ENCODE results near the gene CCL17. TPM values are rescaled to one million over a fixed set of nuclear protein-coding genes. Genes with fewer than 3 reads are reported as not detected.
"Not testable (repeated sequence)": the region's sequence is repeated elsewhere in the genome, so short reads cannot be mapped to it uniquely, and the experiment has no call there.

CCL17 gene
- total RNA-seq, 1 donor from 2014 or later, result 7.0 TPM

DNA sequence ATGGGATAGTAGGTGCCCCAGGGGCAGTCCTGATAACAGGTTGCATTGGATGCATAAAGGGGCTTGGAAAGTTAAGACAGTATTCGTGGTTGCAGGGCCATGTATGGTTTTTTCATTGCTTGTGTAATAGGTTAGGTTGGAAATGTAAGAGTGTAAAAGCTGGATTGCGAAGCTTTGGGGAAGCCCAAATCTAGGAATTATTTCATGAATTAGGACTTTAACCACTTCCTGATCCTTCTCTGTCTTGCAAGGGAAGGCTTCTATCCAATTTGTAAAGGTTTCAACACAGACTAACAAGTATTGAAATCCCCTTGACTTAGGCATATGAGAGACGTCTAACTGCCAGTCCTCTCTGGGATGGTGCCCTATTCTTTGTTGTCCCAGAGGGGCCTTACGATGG, 7.8 kb upstream of the CCL17 start:
- H3K4me3 Mint-ChIP-seq, result no peak overlapping the region
- ChIA-PET CTCF (no interaction called here), POLR2A (interaction anchor here (1.6 kb wide), 1 partner anchor 16 kb away, joined by 4 read pairs; no protein-coding TSS in a partner anchor)
- H3K27me3 Mint-ChIP-seq, result no peaks in the 10 kb centered on the region
- no peaks in the 10 kb centered on the region for H3K9me3 Mint-ChIP-seq
- no peak for TF ChIP-seq CTCF (IDR thresholded peaks at IDR 0.05)
- H3K4me1 Mint-ChIP-seq, result peaks cover 32% of the 10 kb centered on the region
- H3K36me3 Mint-ChIP-seq (ENCODE audit: low read depth), result no peaks in the 10 kb centered on the region
- no peak for ATAC-seq (ENCODE audit: low read depth)
- intact Hi-C loops (cut with micrococcal nuclease), result loop anchor here (2.0 kb wide), 2 partner anchors 14 to 42 kb away; no protein-coding TSS in a partner anchor
- H3K27ac Mint-ChIP-seq, result no peak overlapping the region
- no peak for DNase-seq

DNA sequence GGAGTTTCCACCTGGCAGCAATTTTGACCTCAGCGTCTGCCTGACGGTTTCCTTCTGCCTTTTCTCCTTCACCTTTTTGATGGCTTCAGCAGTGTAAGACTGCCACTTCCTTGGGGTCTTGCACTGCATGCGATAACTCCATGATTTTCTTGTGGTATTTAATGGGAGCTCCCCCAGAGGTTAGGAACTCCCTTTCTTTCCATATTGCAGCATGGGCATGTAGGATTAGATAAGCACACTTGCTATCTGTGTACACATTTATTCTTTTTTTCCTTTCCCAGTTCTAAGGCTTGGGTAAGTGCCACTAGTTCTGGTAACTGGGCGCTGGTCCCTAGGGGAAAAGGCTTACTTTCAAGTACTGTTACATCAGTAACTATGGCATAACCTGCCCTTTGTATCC, 7.1 kb upstream of the CCL17 start:
- intact Hi-C loops (cut with micrococcal nuclease), result loop anchor here (2.0 kb wide), 2 partner anchors 13 to 43 kb away; no protein-coding TSS in a partner anchor
- POLR2A ChIA-PET, result interaction anchor here (1.6 kb wide), 1 partner anchor 16 kb away, joined by 4 read pairs; no protein-coding TSS in a partner anchor
- H3K27me3 Mint-ChIP-seq; H3K27ac Mint-ChIP-seq; H3K36me3 Mint-ChIP-seq (ENCODE audit: low read depth); H3K4me3 Mint-ChIP-seq; DNase-seq; ATAC-seq (ENCODE audit: low read depth); CTCF ChIA-PET; H3K9me3 Mint-ChIP-seq: not testable (repeated sequence)
- peaks cover 35% of the 10 kb centered on the region for H3K4me1 Mint-ChIP-seq

DNA sequence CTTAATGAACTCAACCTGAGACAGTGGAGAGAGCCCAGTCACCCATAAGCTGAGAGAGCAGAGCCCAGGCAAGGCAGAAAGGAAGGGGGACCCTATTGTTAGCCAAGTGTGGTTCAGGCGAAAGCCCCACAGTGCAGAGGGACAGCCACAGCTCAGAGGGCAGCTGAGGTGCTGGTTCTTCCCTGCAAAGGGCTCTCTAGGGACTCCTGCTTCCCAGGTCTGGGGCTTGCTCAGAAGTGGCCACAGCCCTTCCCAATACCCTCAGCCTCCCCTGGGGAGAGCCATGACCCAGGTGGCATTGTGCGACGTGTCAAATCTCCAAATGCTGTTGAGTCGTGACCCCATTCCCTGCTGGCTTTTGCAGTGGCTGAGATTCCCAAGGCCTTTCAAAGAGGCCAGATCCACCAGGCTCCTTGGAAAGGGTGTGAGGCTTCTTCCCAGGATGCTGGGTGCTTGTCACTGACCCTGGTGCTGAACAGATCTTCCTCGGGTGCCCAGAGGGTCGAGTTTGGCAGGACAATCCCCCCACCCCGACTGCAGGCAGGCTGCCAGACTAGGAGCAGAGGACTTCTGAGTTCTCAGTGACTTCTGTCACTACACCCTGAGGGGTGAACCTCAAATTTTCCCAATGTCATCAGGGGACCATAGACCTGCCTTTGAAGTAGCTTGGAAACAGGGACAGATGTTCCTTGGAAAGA, 2.5 kb upstream of the CCL17 start:
- CTCF ChIA-PET, result no interaction called here

DNA sequence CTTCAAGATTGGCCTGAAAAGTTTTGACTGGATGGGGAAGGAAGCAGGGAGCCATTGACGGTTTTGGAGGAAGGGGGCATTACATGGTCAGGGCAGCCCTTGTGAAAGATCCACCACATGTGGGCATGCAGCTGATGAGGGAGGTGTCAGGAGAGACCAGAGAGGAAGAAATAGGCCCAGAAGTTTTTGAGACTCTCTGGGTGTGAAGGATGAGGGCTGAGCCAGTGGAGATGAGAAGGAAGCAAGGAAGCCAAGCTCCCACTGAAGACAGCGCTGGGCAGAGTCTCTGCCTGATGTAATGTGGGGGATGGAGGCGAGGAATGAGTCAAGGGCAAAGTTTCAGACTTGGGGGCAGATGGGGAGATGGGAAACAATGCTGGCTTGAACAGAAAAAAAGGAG, 530 bp downstream of the CCL17 start:
- peaks cover 26% of the 10 kb centered on the region for H3K4me1 Mint-ChIP-seq
- H3K36me3 Mint-ChIP-seq (ENCODE audit: low read depth), result no peaks in the 10 kb centered on the region
- ChIA-PET CTCF (interaction anchor here (0.7 kb wide), 1 partner anchor 104 kb away, joined by 4 read pairs; no protein-coding TSS in a partner anchor), POLR2A (interaction anchor here (1.1 kb wide), 1 partner anchor 17 kb away, joined by 6 read pairs; no protein-coding TSS in a partner anchor)
- no peaks in the 10 kb centered on the region for H3K27me3 Mint-ChIP-seq
- intact Hi-C loops (cut with micrococcal nuclease), result no loop called here
- DNase-seq (no peak), ATAC-seq (ENCODE audit: low read depth) (no peak)
- H3K9me3 Mint-ChIP-seq, result no peaks in the 10 kb centered on the region
- H3K27ac Mint-ChIP-seq, result no peak overlapping the region
- H3K4me3 Mint-ChIP-seq, result no peak overlapping the region
- no peak for TF ChIP-seq CTCF (IDR thresholded peaks at IDR 0.05)

More for the DNA sequence above, 2.5 kb upstream of the CCL17 start:
- POLR2A ChIA-PET, result interaction anchor here (0.6 to 3.1 kb wide), 2 partner anchors 11 to 110 kb away, joined by 10 to 20 read pairs; no protein-coding TSS in a partner anchor
- Mint-ChIP-seq H3K9me3 (no peaks in the 10 kb centered on the region), H3K36me3 (ENCODE audit: low read depth) (no peaks in the 10 kb centered on the region), H3K27ac (no peak overlapping the region), H3K4me1 (peaks cover 35% of the 10 kb centered on the region), H3K27me3 (no peaks in the 10 kb centered on the region), H3K4me3 (no peak overlapping the region)
- no peak for TF ChIP-seq CTCF (IDR thresholded peaks at IDR 0.05)
- intact Hi-C loops (cut with micrococcal nuclease), result no loop called here
- no peak for DNase-seq
- no peak for ATAC-seq (ENCODE audit: low read depth)

DNA sequence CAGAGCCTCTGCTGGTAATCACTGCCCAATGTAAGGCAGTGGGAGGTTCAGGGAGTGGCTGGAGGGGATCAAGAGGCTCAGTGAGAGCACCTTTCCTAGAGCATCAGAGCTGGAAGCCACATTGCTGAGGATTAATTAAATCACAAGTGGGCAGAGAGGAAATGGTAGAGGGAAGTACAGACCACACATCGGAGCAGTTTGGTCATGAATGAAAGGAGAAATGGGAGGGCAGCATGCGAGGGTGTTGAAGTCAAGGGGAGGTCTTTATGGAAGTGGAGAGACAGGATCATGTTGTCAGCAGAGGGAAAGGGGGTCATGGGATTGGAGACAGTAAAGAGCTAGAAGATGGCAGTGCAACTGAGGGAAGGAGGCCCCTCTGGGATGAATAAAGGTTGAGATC, 2.3 kb downstream of the CCL17 start:
- TF ChIP-seq CTCF (IDR thresholded peaks at IDR 0.05), result no peak
- H3K9me3 Mint-ChIP-seq, result no peaks in the 10 kb centered on the region
- no peak overlapping the region for H3K27ac Mint-ChIP-seq
- no peaks in the 10 kb centered on the region for H3K36me3 Mint-ChIP-seq (ENCODE audit: low read depth)
- ChIA-PET POLR2A (interaction anchor here (0.6 kb wide), 1 partner anchor 100 kb away, joined by 3 read pairs; no protein-coding TSS in a partner anchor), CTCF (no interaction called here)
- no peak overlapping the region for H3K4me3 Mint-ChIP-seq
- DNase-seq (no peak), ATAC-seq (ENCODE audit: low read depth) (no peak)
- H3K4me1 Mint-ChIP-seq, result peaks cover 22% of the 10 kb centered on the region
- no peaks in the 10 kb centered on the region for H3K27me3 Mint-ChIP-seq
- intact Hi-C loops (cut with micrococcal nuclease), result no loop called here

Data from activated B cell treated with CpG ODN at 0.5 μM for 24 hours (primary cell).